HG03439 (cell line): Measurements from ENCODE around the gene MB.
"Not testable (repeated sequence)": the region's sequence is repeated elsewhere in the genome, so short reads cannot be mapped to it uniquely, and the experiment has no call there.

ENCODE experiments used
- ATAC-seq: cut with Tn5 transposase; IDR thresholded peaks from one replicate; pipeline ENCODE4 v1.9.1; 2021; ENCODE audit warnings: mild to moderate bottlenecking, moderate library complexity; ENCODE audit not compliant: unreplicated experiment

Gene MB

DNA sequence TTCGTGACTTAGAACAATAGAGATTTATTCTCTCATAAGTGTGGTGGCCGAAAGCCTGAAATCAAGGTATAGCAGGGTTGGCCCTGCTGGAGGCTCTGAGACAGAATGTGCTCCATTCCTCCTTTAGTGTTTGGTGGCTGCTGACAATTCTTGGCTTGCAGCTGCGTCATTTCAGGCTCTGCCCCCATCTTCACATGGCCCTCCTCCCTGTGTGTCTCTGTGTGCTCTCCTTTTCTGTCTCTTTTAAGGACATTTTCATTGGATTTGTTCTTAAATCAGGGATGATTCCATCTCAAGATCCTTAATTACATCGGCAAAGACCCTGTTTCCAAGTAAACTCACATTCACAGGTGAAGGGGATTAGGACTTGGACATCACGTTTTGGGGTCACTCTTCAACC is 20.9 kb upstream of the MB start:
- ATAC-seq: no peak

GRCh38 chr22:35637254-35637653 is 20.1 kb upstream of the MB start:
- ATAC-seq: no peak

DNA sequence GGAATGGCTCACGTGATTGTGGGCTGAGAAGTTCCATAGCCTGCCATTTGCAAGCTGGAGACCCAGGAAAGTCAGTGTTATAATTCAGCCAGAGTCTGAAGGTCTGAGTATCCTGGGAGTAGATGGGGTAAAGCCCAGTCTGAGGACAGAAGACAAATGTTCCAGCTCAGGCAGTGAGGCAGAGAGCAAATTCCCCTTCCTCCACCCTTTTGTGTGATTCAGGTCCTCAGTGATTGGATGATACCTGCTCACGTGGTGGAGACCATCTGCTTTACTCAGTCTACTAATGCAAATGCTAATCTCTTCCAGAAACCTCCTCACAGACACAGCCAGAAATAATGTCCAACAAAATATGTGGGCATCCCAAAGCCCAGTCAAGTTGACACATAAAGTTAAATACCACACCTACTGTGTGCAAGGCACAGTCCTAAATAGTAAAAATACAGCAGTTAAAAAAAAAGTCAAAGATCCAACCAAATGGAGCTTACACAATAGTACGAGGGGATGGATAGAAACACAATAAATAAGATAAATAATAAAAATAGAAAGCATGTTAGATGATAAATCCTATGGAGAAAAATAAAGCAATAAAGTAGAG is 17.9 kb upstream of the MB start:
- no peak for ATAC-seq

GRCh38 chr22:35634015-35634414 is 16.9 kb upstream of the MB start:
- ATAC-seq: no peak

GRCh38 chr22:35633520-35633919 is 16.4 kb upstream of the MB start:
- no peak for ATAC-seq

DNA sequence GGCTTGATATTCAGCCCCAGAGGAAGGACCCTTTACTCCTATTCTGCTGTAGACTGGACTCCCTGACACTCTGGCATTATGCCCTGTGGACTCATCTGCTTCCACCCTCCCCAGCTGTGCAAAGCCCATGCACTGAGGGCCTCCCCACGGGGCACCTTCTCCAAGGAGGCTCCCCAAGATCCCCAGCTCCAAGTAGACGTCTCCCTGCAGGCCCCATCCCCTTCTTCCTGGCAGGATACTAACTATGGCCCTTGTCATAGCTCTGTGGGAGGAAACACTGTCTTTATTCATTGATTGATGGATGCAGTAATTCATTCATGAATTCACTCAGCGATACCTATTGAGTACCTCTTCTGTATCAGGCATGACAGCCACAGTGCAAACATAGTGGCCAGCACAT is 15.8 kb upstream of the MB start:
- no peak for ATAC-seq

- no peak for ATAC-seq
Observed at GRCh38 chr22:35631597-35631996, 14.5 kb upstream of the MB start.

DNA sequence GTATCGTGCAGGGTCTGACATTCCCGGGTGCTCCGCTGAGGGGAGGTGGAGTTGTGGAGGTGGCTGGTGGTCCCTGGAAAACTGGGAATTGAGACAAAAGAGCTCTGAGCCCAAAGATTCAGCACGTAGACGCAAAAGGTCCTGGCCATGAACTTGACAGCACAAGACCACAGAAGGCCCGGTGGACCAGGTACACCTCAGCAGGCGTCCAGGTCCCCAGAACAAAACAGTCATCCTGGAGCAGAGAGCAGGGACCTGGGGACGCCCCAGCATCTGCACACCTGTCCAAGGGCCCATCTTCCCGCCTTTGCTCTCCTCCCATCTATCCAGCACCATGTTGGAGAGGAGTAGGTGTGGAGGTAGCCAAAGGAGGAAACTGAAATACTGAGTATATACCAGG is 13.8 kb upstream of the MB start:
- ATAC-seq: no peak

DNA sequence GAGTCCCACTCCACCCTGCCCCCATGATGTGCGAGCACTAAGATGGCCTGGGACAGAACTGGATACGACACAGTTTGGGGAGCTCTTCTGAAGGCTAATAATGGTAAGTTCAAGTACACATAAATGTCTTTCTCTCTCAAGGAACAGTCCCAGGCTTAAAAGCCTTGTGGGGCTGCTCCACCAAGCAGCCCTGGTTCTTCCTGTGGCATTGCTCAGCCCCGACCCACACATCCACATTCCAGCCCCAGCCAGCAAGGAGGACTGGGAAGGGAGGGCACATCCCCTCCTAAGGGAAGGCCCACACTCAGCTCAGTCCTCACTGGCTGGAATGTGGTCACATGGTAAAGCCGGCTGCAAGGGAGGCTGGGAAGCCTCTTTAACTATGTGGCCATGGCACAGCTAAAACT is 13.3 kb upstream of the MB start:
- ATAC-seq: no peak

DNA sequence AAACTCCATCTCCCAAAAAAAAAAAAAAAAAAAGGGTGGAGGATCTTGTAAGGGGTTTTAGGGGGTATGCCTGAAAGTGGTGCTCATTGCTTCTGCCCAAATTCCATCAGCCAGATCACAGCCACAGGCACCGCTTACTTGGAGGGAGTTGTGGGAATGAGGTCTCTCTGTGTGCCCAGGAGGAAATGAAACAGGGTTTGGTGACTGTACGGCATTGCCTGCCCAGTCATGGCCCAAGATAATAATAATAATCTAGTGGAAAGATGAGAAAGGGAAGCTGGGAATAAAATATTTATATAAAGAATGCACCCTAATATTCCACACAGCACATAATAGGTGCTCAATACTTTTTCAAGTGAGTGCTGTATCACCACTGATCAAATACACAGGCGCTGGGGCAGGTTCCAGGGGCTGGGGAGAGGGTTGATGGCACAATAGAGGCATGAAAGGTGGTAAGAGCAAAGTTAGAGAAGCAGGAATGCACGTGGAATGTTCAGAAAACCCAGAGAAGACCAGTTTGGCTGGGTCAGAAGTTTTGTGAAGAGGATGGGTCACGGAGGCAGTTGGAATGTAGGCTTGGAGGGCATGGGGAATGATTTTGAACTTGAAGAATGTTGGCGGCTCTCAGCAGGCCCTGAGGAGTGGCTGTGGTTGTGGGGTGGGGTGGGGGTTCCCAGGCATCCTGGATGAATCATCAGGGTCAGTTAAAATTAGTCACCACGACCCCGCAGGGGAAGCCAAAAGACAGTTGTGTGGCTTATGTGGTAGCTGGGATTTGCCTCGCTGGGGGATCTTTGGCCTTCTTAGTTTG is 12.5 kb upstream of the MB start:
- ATAC-seq: no peak

DNA sequence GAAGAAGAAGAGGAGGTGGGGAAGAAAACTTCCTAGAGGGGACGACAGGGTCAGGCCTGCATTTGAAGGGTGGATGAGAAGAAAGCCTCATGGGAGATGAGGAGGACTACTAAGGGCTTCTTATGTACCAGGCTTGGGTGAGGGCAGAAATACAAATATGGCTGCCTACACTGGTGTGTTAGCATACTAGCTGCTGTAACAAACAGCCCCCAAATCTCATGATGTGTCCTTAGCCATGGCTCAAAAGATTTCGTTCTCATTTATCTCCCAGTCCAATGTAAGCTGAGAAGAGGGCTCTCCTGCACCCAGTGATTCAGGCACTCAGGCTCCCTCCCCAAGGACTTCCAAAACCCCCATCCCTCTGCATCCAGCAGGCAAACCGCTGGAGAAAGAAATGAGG is 11.6 kb upstream of the MB start:
- no peak for ATAC-seq

GRCh38 chr22:35627267-35628041 is 10.3 kb upstream of the MB start:
- no peak for ATAC-seq

DNA sequence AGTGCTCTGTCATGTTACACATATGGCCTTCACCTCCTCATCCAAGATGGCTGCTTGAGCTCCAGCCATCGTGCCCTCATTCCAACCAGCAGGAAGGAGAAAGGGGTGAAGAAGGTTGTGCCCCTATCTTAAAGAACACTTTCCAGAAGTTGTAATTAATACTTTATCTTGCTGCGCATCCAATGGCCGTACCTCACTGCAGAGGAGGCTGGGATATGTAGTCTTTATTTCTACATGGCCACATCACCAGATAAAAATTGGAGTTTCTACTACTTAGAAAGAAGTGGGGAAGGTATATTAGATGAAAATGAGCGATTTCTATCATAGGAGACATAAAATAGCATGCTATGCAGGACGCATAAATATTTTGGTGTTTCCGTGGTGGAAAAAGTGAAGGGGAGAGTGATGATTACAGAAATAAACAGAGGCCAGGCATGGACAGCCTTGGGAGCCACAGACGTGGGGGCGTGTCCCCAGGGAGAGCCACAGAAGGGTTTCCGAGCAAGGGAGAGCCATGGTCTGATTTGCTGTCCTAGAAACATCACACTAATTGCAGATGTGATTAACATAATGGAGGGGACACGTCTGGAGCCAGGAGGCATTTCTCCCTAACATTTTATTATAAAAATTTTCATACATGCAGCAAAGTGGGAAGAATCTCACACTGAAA is 8.8 kb upstream of the MB start:
- ATAC-seq: no peak

- ATAC-seq: no peak
Observed at GRCh38 chr22:35624547-35624946, 7.4 kb upstream of the MB start.

DNA sequence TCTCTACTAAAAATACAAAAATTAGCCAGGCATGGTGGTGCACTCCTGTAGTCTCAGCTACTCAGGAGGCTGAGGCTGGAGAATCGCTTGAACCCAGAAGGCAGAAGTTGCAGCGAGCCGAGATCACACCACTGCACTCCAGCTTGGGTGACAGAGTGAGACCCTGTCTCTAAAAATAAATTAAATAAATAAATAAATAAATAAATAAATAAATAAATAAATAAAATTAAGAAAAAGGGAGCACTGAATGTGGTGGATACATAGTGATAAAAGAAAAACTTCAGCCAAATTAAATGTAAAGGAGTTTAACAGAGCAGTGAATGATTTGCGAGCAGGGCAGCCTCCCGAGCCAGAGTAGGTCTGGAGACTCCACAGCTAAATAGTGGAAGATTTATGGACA is 6.8 kb upstream of the MB start:
- ATAC-seq: not testable (repeated sequence)

DNA sequence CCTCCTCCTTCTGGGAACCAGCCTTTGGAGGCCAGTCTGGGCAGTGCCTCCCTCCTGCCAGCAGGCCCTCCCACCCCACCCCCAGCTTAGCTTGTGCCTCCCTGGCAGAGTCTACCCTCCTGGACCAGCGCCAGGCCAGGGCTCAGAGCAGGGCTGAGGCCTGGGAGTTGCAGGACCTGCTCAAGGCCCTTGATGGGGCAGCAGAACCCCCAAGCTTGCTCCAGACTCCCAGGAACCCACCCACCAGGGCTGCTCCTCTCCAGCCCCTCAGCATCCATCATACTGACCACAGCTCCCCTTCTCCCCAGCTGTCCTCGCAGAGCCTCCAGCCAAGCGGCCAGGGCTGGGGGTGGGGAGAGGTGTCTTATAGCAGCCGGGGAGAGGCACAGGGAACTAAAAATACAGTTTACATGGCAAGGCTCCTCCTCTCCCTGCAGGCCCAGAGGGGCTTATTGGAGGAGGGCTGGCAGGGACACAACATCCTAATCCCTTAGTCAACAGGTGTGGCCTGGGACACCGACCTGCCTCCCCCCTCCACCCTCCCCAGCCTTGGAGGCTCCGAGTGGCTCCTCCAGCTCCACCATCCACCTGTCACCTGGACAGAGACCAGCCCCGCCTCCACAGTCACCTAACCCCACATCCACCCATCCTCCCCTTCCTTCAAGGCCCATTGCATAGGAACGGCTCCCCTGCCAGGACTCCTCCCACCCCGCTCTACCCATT is 5.2 kb upstream of the MB start:
- no peak for ATAC-seq

DNA sequence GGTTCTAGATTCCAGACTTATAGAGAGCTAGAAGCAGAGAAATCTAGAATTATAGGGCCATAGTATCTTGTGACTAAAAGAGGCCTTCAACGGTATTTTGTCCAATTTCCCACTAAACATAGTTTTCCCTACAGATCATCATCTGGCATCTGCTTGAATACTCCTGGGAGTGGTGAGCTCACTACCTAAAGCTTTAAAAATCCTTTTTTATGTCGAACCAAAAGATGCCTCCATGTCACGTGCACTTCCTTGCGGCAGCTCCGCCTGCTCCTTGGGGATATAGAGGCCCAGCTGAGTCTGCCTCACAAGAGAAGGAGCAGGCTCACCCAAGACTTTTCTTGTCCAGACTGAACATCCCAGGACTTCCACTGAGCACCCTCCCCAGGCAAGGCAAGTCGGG is 4.3 kb upstream of the MB start:
- no peak for ATAC-seq

GRCh38 chr22:35620624-35621251 is 3.6 kb upstream of the MB start:
- ATAC-seq: no peak

DNA sequence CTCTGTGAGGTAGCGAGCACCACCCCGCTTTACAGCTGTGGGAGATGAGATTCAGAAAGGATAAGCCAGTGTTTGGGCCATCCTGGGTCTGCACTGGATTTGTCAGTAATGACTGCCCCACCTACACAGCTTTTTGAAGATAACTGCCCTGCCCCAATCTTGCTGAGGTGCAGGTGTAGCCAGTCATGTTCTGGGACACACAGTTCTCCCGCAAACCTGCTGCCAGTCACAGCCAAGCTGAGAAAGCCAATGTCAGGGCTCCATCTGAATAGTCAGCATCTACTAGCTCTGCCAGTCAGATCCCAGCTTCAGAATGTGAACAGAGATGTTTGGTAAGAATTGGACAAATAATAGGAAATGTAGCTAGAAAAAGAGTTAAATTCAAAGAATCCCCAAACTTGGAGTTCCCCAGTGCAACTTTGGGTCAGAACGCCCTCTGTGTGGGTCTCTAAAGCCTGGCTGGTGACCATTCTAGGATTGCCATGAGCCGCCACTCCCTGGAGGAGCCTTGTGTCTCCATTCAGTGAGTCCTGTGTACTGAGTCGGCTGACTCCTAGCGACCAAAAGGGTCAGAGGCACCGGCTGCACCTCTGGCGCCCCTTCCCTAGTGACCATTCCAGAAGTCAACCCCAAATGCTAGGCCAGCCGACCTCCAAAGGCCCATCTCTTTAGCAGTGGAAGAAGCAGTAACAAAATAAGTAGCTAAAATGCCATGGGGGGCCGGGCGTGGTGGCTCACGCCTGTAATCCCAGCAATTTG is 2.4 kb upstream of the MB start:
- ATAC-seq: no peak
